GM23338 (cell line): ENCODE measurements around the gene MBD2.

Experiments
- CREB1 ChIP-seq: fragments of 250-450 bp; sonication (Bioruptor Pico); IDR thresholded peaks from 2 replicates; pipeline ENCODE4 v1.5.0; 2020; ENCODE audit warnings: low read depth, mild to moderate bottlenecking, moderate library complexity
- EZH2 ChIP-seq: fragments of 200-600 bp; sonication (generic); IDR thresholded peaks from one replicate; pipeline ENCODE4 v1.8.0; 2017; ENCODE audit warnings: antibody characterized with exemption, mild to moderate bottlenecking, low read depth; ENCODE audit not compliant: unreplicated experiment
- EZH2phosphoT487 ChIP-seq: fragments of 200-600 bp; sonication (generic); IDR thresholded peaks from one replicate; pipeline ENCODE4 v1.8.1; 2018; ENCODE audit warnings: antibody characterized with exemption; ENCODE audit not compliant: unreplicated experiment
- POLR2AphosphoS5 ChIP-seq: IDR thresholded peaks from 2 replicates; pipeline ENCODE4 v1.6.1; 2016; ENCODE audit warnings: antibody characterized with exemption, low read depth
- ZNF114 ChIP-seq: fragments of 250-450 bp; sonication (Bioruptor Pico); IDR thresholded peaks from 2 replicates; pipeline ENCODE4 v1.5.0; 2020; ENCODE audit warnings: mild to moderate bottlenecking, moderate library complexity
- TF ChIP-seq, protein P1 (sequence below), 2 experiments: fragments of 200-600 bp in 1 of 2; sonication (generic) in 1 of 2; conservative IDR thresholded peaks; 2 replicates each; pipeline versions ENCODE4 v1.5.1 to v1.6.1; 2016 to 2017; ENCODE audit warnings: antibody characterized with exemption in 2 of 2, low read depth in 2 of 2, mild to moderate bottlenecking in 2 of 2, moderate library complexity in 1 of 2
- TF ChIP-seq, protein P2 (sequence below): IDR thresholded peaks from 2 replicates; pipeline ENCODE4 v1.6.1; 2016; ENCODE audit warnings: antibody characterized with exemption
- TF ChIP-seq, protein P3 (sequence below): IDR thresholded peaks from one replicate; pipeline ENCODE4 v1.6.1; 2018; ENCODE audit warnings: antibody characterized with exemption; ENCODE audit not compliant: unreplicated experiment

DNA sequence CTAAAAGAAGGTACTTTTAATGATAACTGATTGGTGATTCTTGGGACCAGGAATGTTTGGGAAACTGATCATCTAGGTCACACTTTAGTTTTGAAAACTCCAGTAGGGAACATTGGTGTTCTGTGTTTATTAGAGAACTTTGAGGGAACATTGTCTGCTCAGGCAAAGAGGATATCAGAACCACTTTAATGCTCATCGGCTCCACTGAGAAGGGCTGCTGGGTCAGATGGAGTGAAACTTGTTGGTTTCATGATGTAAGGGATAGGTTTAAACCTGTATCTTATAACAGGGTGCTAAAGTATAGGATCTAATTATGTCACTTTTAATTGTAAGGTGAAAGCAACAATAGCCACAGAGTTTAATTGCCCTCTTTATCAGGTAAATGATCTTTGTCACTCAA, 30.7 kb upstream of the MBD2 start:
- TF ChIP-seq EZH2 (no peak), CREB1 (CRISPR knock-in tag) (no peak), POLR2AphosphoS5 (no peak), EZH2phosphoT487 (no peak), ZNF114 (CRISPR knock-in tag) (no peak)
- TF ChIP-seq, protein P1, sequence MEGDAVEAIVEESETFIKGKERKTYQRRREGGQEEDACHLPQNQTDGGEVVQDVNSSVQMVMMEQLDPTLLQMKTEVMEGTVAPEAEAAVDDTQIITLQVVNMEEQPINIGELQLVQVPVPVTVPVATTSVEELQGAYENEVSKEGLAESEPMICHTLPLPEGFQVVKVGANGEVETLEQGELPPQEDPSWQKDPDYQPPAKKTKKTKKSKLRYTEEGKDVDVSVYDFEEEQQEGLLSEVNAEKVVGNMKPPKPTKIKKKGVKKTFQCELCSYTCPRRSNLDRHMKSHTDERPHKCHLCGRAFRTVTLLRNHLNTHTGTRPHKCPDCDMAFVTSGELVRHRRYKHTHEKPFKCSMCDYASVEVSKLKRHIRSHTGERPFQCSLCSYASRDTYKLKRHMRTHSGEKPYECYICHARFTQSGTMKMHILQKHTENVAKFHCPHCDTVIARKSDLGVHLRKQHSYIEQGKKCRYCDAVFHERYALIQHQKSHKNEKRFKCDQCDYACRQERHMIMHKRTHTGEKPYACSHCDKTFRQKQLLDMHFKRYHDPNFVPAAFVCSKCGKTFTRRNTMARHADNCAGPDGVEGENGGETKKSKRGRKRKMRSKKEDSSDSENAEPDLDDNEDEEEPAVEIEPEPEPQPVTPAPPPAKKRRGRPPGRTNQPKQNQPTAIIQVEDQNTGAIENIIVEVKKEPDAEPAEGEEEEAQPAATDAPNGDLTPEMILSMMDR (conservative IDR thresholded peaks at IDR 0.05; ENCODE audit: low read depth in 2 of 2), result no peak
- TF ChIP-seq, protein P2, sequence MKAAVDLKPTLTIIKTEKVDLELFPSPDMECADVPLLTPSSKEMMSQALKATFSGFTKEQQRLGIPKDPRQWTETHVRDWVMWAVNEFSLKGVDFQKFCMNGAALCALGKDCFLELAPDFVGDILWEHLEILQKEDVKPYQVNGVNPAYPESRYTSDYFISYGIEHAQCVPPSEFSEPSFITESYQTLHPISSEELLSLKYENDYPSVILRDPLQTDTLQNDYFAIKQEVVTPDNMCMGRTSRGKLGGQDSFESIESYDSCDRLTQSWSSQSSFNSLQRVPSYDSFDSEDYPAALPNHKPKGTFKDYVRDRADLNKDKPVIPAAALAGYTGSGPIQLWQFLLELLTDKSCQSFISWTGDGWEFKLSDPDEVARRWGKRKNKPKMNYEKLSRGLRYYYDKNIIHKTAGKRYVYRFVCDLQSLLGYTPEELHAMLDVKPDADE, result no peak
- TF ChIP-seq, protein P3, sequence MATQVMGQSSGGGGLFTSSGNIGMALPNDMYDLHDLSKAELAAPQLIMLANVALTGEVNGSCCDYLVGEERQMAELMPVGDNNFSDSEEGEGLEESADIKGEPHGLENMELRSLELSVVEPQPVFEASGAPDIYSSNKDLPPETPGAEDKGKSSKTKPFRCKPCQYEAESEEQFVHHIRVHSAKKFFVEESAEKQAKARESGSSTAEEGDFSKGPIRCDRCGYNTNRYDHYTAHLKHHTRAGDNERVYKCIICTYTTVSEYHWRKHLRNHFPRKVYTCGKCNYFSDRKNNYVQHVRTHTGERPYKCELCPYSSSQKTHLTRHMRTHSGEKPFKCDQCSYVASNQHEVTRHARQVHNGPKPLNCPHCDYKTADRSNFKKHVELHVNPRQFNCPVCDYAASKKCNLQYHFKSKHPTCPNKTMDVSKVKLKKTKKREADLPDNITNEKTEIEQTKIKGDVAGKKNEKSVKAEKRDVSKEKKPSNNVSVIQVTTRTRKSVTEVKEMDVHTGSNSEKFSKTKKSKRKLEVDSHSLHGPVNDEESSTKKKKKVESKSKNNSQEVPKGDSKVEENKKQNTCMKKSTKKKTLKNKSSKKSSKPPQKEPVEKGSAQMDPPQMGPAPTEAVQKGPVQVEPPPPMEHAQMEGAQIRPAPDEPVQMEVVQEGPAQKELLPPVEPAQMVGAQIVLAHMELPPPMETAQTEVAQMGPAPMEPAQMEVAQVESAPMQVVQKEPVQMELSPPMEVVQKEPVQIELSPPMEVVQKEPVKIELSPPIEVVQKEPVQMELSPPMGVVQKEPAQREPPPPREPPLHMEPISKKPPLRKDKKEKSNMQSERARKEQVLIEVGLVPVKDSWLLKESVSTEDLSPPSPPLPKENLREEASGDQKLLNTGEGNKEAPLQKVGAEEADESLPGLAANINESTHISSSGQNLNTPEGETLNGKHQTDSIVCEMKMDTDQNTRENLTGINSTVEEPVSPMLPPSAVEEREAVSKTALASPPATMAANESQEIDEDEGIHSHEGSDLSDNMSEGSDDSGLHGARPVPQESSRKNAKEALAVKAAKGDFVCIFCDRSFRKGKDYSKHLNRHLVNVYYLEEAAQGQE, result no peak
